ENCODE results near the gene COL9A3.

The COL9A3 gene

DNA sequence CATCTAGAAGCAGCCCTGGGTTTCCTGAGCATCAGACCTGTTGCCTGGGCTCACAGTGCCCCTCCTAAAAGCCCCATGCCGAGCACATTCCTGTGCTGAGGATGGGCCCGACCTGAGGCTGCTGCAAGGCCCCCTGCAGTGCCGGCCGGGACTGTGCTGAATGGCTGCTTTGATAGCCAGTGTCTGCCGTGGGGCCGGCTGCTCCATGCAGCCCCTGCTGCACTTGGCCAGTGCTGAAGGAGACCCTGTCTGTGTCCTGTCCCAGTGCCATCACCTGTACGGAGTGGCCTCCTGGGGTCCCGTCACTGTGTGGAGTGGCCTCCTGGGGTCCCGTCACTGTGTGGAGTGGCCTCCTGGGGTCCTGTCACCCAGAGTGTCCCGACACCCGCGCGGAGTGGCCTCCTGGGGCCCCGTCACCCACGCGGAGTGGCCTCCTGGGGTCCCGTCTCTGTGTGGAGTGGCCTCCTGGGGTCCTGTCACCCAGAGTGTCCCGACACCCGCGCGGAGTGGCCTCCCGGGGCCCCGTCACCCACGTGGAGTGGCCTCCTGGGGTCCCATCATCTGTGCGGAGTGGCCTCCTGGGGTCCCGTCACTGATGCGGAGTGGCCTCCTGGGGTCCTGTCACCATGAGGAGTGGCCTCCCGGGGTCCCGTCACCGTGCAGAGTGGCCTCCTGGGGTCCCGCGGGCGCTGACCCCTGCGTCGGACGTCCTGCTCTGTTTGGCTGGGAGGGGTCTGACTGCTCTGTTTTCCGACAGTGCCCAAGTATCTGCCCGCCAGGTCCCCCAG lies 7.0 kb downstream of the COL9A3 start:
- TF ChIP-seq, protein P1, sequence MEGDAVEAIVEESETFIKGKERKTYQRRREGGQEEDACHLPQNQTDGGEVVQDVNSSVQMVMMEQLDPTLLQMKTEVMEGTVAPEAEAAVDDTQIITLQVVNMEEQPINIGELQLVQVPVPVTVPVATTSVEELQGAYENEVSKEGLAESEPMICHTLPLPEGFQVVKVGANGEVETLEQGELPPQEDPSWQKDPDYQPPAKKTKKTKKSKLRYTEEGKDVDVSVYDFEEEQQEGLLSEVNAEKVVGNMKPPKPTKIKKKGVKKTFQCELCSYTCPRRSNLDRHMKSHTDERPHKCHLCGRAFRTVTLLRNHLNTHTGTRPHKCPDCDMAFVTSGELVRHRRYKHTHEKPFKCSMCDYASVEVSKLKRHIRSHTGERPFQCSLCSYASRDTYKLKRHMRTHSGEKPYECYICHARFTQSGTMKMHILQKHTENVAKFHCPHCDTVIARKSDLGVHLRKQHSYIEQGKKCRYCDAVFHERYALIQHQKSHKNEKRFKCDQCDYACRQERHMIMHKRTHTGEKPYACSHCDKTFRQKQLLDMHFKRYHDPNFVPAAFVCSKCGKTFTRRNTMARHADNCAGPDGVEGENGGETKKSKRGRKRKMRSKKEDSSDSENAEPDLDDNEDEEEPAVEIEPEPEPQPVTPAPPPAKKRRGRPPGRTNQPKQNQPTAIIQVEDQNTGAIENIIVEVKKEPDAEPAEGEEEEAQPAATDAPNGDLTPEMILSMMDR (IDR thresholded peaks at IDR 0.05; ENCODE audit: extremely low read depth, missing control alignments), result no peak
- no peak for DNase-seq (ENCODE audit: low spot score)

DNA sequence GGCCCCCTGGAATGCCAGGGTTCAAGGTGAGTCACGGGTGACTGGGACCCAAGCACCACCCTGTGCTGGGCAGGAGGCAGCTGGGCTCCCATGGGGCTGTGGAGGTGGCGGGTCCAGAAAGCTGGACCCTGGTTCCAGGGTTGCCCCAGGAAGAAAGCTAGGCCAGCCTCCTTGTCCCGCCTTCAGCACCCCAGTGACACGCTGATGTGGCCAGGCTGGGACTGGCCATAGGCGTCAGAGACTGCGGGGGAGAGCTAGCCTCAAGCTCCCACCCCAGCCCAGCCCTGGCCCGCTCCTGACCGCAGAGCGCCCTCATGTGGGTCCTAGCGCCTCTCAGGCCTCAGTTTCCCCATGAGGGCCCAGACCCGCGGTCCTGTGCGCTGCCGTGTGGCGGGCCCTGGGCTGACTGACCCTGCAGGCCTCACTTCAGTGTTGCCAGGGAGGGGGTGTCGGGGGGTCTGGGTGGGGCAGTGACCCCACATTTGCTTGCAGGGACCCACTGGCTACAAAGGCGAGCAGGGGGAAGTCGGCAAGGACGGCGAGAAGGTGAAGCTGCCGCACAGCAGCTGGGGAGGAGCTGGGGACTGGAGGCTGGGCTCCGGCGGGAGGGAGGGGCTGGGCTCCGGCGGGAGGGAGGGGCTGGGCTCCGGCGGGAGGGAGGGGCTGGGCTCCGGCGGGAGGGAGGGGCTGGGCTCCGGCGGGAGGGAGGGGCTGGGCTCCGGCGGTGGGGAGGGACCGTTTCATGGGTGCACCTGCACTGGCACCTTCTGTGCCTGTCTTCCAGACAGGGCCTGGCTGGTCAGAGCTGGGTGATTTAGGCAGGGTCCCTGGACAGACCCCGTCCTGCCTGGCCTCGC lies 7.9 kb downstream of the COL9A3 start:
- TF ChIP-seq, protein P1 (IDR thresholded peaks at IDR 0.05; ENCODE audit: extremely low read depth, missing control alignments), result no peak
- DNase-seq (ENCODE audit: low spot score), result no peak

DNA sequence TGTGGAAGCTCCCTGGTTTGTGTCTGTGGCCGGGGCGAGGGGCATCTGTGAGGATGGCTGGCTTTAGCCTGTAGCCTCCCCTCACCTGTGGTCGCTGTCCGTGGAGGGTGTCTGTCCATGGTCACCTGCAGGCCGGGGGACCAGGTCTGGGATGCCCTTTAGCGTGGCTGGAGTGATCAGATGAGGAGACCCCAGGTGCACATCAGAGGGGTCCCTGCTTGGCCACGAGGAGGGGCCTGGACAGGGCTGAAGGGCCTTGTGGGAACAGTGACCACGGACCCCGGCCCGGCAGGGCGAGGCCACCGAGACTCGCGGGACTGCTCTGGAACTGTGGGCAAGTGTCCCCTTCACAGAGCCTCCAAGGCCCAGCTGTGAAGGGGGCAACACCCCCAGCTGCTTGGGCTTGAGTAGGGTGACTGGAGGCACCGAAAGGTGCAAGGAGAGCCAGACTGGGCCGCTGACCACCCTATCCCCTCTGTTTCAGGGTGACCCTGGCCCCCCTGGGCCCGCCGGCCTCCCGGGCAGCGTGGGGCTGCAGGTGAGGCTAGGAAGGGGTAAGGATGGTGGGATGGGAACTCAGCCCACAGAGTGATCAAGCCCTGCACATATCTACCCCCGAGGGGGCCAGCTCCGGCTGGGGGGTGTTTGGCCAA lies 8.6 kb downstream of the COL9A3 start:
- no peak for DNase-seq (ENCODE audit: low spot score)
- TF ChIP-seq, protein P1 (IDR thresholded peaks at IDR 0.05; ENCODE audit: extremely low read depth, missing control alignments), result no peak

DNA sequence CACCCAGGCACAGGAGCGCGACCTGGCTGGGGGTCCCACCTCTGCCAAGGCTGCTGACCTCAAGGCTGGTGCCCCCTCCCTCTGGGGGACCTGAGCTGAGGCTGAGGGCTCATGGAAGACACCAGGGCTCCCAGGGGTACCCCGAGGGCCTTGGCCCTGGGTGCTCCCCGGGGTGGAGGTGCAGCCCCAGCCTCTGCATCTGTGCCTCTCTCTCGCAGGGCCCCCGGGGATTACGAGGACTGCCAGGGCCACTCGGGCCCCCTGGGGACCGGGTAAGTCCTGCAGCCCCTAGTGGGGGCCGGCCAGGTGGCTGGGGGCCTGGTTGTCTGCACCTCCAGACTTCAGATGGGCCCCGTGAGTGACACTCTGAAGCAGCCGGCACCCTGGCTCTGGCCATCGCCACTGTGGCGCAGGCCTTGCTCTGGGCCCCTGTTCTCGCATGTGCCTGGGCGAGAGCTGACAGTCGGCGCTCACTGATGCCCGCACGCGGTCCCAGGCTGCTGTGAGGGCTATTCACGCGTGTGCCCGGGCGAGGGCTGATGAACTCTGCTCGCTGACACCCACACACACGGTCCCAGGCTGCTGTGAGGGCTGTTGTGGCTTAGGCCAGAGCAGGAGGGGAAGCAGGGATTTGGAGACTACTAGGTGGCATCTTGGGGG lies 9.3 kb downstream of the COL9A3 start:
- no peak for DNase-seq (ENCODE audit: low spot score)
- TF ChIP-seq, protein P1 (IDR thresholded peaks at IDR 0.05; ENCODE audit: extremely low read depth, missing control alignments), result no peak

DNA sequence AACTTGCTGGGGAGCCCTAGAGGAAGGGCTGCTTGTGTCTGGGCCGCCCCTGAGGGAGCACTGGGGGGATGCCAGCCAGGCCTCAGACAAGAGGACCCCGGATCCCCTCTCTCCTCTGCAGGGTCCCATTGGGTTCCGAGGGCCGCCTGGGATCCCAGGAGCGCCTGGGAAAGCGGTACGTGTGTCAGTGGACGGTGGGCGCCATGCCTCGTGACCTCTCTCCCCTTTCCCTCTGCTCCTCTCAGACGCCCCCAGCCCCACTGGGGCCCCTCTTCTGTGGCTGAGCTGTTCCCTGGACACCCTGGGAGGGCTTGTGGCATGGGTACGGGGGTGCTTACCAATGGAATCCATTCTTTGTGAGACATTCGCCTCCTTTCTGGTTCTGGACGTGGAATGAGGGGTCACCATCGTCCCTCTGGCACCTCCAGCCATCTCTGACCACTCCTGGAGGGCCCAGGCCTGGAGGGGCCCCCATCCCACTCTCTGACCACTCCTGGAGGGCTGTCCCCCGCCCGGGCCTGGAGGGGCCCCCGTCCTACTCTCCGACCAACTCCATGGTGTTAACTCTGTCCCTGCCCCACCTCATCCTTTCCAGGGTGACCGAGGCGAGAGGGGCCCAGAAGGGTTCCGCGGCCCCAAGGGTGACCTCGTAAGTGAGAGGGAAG lies 9.9 kb downstream of the COL9A3 start:
- DNase-seq (ENCODE audit: low spot score), result no peak
- TF ChIP-seq, protein P1 (IDR thresholded peaks at IDR 0.05; ENCODE audit: extremely low read depth, missing control alignments), result no peak

DNA sequence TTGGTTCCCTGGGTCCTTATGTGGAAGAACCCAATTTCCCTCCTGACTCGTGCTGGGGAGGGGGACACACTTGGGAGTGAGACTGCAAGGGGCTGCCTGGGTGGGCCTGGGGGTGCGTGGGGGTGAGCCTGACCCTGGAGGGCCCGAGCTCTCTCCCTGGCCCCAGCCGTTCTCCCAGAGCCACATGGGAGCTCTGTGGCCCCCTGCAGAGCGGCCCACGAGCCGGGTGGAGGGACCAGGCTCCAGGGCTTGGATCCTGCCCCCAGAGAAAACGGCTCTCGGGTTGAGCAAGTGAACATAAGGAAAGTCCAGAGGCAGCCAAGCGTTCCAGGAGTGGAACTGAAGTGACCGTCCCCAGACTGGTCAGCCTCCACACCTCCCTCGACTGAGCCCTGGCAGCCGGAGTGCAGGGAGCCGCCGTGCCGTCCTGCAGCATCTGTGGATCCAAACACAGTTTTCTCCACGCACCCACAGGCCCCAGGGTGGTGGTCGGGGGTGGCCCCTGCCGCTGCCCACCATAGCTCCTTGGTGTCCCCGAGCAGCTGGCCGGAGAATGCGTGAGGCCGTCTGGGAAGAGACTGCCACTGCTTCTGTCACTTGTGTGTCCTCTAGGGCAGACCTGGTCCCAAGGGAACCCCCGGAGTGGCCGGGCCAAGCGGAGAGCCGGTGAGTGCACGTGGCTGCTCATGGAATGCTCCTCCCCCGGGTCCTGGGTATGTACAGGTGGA lies 10.6 kb downstream of the COL9A3 start:
- DNase-seq (ENCODE audit: low spot score), result no peak
- TF ChIP-seq, protein P1 (IDR thresholded peaks at IDR 0.05; ENCODE audit: extremely low read depth, missing control alignments), result no peak
